ENCODE measurements around the gene RREB1.

The RREB1 gene

DNA sequence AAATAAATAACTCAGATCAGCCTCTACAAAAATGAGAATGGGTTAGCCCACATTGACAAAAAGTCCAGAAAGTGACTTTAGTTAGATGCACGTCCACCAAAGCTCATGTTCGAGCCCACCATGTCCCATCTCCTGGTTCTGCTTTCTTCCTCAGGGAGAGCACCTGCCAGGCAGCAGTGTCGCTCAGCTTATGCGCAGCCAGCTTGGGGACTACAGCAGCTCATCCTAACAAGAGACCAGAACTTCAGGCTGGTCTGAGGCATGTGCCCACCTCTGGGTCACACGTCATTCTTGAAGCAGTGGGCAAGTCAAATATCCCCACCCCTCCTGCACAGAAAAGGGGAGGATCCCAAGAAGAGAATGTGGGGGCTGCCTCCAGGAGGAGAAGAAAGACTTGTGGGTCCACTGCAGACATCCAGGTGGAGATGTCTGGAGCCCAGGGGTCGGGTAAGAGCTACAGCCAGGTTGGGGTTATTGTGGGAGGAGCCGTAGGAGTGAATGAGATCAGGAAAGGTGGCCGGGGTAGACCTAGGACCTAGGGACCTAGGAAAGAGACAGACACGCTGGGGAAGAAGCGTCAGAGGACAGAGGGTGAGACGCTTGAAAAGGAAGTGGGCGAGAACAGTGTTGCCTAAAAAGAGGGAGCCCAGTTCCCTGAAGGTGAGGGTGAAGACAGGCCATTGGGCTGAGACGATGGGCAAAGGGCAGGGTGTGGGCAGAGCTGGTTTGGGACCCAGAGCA lies 152.7 kb downstream of the RREB1 start:
- TF ChIP-seq, protein P1, sequence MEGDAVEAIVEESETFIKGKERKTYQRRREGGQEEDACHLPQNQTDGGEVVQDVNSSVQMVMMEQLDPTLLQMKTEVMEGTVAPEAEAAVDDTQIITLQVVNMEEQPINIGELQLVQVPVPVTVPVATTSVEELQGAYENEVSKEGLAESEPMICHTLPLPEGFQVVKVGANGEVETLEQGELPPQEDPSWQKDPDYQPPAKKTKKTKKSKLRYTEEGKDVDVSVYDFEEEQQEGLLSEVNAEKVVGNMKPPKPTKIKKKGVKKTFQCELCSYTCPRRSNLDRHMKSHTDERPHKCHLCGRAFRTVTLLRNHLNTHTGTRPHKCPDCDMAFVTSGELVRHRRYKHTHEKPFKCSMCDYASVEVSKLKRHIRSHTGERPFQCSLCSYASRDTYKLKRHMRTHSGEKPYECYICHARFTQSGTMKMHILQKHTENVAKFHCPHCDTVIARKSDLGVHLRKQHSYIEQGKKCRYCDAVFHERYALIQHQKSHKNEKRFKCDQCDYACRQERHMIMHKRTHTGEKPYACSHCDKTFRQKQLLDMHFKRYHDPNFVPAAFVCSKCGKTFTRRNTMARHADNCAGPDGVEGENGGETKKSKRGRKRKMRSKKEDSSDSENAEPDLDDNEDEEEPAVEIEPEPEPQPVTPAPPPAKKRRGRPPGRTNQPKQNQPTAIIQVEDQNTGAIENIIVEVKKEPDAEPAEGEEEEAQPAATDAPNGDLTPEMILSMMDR (IDR thresholded peaks at IDR 0.05) = no peak

DNA sequence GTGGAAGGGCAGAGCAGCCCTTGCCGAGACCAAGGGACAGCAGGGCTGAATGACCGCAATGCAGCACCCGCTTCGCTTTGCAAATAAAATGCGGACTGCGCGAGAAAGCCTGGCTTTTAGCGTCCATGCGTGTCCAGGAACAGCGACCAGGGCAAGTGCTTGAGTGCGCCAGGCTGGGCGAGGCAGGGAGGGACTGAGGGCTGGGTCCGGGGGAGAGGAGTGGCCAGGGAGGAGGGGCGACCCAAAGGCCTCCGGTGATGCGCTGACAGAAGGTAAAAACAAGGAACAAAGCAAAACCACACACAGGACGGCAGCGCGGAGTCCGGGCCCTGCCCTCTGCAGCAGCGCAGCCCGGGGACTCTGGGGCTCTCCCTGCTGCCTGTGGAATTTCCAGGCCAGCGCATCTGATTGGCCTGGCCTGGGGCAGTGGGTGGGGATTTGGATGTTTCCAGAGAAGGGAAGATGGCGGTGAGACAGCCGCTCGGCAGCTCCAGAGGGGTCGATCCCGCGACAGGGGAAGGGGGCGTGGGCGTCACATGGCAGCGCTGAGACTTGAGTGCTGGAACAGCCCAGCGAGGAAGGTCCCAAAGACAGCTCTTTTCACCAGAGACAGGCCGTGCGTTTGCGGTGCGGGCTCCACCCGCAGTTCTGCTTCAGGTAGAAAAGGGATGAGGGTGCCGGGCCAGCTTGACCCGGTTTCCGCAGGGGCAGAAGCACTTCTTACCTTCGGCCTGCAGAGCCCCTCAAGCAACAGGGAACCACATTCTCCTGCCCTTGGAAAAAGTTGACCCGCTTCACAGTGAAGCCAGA lies 153.5 kb downstream of the RREB1 start:
- TF ChIP-seq, protein P1 (IDR thresholded peaks at IDR 0.05) = no peak

DNA sequence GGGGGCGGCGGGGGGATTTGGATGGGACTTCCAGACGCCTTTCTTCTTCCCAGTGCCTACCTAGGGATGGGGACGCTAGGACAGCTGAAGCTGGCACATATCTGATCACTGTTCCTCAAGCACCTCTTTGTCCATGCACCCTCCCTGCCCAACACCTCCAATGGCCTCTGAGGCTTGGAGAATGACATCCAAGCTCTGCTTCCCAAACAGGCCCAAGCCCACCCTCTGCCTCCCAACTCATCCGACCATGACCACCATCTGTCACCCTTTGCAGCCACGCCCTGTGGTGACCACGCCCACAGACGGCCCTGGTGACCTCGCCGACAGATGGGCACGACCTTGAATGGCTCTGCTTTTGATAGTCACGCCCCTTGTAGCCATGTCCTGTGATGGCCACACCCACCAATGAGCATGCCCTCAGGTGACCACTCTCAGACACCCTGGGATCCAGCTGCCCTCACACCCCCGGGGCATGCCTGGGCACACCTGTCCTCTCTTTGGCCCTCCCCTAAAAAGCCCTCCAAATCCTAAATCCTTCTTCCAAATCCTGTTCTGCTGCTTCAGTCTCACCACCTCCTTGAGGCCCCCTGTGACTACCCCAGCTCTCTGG lies 154.2 kb downstream of the RREB1 start:
- TF ChIP-seq, protein P1 (IDR thresholded peaks at IDR 0.05) = no peak

DNA sequence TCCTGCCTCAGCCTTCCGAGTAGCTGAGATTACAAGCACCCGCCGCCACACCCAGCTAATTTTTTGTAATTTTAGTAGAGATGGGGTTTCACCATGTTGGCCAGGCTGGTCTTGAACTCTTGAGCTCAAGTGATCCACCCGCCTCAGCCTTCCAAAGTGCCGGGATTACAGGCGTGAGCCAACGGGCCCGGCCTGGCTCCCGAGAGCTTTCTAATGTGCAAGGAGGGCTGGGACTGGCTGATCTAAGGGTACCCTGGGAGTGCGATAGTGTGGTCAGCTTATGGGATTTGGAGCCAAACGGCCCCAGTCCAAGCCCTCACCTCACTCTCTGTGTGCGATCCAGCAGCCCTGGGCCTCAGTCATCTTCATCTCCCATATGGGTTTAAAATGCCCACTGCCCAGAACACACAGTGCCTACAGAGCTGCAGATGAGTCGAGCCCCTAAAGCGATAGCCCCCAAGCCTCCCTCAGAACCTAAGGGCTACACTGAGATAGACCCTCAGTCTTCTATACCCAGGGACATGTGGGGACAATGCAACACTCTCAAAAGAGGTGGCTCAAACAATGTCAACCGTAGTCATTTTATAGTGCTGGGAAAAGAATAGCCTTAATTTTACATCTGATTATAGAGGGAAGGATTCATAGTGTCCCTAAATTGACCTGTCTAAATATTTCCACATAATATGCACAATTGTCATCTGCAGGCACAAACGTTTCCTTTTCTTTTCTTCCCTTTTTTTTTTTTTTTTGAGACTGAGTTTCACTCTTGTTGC lies 155.2 kb downstream of the RREB1 start:
- TF ChIP-seq, protein P1 (IDR thresholded peaks at IDR 0.05) = no peak

DNA sequence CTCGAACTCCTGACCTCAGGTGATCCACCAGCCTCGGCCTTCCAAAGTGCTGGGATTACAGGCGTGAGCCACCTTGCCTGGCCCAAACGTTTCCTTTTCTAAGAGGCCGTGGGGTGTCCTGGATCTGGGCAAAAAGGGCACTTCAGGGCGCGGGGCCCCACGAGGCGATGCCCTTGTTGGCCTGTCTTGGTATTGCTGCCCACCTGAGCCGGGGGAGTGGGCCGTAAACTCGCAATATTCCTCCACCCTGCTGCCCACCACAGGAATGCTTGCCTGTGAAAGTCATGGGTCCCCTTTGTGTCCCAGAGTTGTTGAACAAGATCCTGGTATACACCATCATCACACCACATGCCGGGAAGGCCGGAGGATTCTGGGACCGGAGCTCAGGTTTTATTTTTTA lies 156.3 kb downstream of the RREB1 start:
- TF ChIP-seq, protein P1 (IDR thresholded peaks at IDR 0.05) = no peak

DNA sequence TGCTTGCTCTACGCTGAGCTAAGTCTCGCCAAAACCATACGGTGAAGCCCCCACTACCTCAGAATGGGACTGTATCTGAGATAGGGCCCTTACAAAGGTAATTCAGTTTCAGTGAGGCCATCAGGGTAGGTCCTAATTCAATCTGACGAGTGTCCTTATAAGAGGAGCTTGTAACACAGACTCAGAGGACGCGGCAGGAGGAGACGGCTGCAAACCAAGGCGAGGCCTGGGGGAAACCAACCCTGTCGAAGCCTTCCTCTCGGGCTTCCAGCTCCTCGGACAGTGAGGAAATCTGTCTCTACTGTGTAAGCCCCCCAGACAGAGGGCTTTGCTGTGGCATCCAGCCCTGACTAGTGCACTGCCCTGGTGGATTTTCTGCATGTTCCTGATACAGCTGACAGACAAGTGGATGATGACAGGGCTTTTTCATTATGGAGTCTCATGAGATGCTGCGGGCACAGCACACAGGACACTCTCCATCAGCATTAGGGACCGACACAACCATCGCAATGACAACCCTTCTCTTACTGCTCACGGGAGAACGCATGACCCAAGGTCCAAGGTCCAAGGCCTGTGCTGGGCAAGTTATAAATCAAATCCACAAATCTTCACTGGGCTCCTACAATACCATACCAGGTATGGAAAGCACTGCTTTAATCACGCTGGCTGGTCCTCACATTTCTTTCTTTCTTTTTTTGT lies 157.1 kb downstream of the RREB1 start:
- TF ChIP-seq, protein P1 (IDR thresholded peaks at IDR 0.05) = no peak

Measured in LNCAP (cell line).